SK-N-SH (cell line): ENCODE measurements around the gene SUSD3.

Source experiments
- CHD2 ChIP-seq: fragments of 150-350 bp; IDR thresholded peaks from 2 replicates; pipeline ENCODE4 v1.6.1; 2018; ENCODE audit warnings: low read length; ENCODE audit not compliant: partially characterized antibody
- EZH2phosphoT487 ChIP-seq: fragments of 200-600 bp; sonication (generic); IDR thresholded peaks from 2 replicates; pipeline ENCODE4 v1.6.1; 2017; ENCODE audit warnings: low read depth, mixed run types, mild to moderate bottlenecking, antibody characterized with exemption, moderate library complexity, borderline replicate concordance
- FOXJ3 ChIP-seq: sonication (generic); formaldehyde crosslinking; IDR thresholded peaks from 2 replicates; pipeline ENCODE4 v1.5.1; 2020; ENCODE audit warnings: mild to moderate bottlenecking, missing genetic modification reagents
- GABPA ChIP-seq: IDR thresholded peaks from 2 replicates; pipeline ENCODE4 v1.4.0; 2012; ENCODE audit warnings: low read depth, mild to moderate bottlenecking
- GATA2 ChIP-seq: sonication (generic); formaldehyde crosslinking; IDR thresholded peaks from 2 replicates; pipeline ENCODE4 v1.5.0; 2020; ENCODE audit warnings: mild to moderate bottlenecking, missing genetic modification reagents
- NFIC ChIP-seq: IDR thresholded peaks from 2 replicates; pipeline ENCODE4 v1.4.0; 2012; ENCODE audit warnings: borderline replicate concordance
- POLR2AphosphoS5 ChIP-seq: IDR thresholded peaks from 2 replicates; pipeline ENCODE4 v1.6.1; 2012; ENCODE audit warnings: low read depth, low read length
- TAF1 ChIP-seq: IDR thresholded peaks from 2 replicates; pipeline ENCODE4 v1.6.1; 2012; ENCODE audit warnings: low read depth, mild to moderate bottlenecking, low read length, moderate library complexity, borderline replicate concordance
- TF ChIP-seq, protein P1 (sequence below): fragments of 200-600 bp; sonication (generic); IDR thresholded peaks from 2 replicates; pipeline ENCODE4 v1.6.1; 2017; ENCODE audit warnings: antibody characterized with exemption, mild to moderate bottlenecking, moderate library complexity
- TF ChIP-seq, protein P2 (sequence below): fragments of 150-350 bp; IDR thresholded peaks from 2 replicates; pipeline ENCODE4 v1.6.1; 2017; ENCODE audit warnings: antibody characterized with exemption, low read length, low read depth, borderline replicate concordance
- TF ChIP-seq, protein P3 (sequence below): IDR thresholded peaks from 2 replicates; pipeline ENCODE4 v1.4.0; 2012; ENCODE audit warnings: low read depth, borderline replicate concordance
- TF ChIP-seq, protein P4 (sequence below): IDR thresholded peaks from 2 replicates; pipeline ENCODE4 v1.4.0; 2012; ENCODE audit warnings: low read depth, borderline replicate concordance
- TF ChIP-seq, protein P5 (sequence below): IDR thresholded peaks from 2 replicates; pipeline ENCODE4 v1.6.1; 2012; ENCODE audit warnings: mild to moderate bottlenecking, low read depth, low read length, moderate library complexity
- TF ChIP-seq, protein P6 (sequence below): IDR thresholded peaks from 2 replicates; pipeline ENCODE4; 2012

DNA sequence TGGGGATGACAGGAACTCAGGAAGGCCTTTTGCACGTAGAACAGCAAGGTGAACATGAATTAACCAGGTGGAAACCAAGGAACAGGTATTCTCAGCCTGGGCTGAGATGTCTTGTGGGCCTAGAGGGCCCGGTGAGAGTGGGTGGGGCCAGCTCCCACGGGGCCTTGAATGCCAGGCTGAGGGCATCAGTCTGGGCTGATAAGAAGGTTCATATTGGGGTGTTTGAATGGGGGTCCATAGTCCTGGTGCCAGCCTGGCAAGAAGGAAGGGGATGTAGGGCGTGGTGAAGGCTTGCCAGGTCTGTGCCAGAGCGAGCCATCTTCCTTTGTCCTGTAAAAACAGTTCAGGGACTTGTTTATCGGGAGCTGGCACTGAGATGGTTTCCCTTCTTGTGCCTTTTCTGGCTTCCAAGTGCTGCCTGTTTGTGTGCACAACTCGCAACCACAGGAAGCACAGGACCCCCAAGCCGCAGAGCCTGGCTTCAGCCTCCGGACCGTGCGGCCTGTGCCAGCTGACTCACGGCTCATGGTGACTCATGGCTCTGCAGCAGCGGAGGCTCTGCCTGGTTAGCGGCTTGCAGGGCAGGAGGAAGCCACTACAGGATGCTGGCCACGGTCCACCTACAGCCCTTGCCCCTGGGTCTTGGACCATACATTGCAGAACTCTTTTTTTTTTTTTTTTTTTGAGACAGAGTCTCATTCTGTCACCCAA lies 39.9 kb downstream of the SUSD3 start:
- TF ChIP-seq, protein P1, sequence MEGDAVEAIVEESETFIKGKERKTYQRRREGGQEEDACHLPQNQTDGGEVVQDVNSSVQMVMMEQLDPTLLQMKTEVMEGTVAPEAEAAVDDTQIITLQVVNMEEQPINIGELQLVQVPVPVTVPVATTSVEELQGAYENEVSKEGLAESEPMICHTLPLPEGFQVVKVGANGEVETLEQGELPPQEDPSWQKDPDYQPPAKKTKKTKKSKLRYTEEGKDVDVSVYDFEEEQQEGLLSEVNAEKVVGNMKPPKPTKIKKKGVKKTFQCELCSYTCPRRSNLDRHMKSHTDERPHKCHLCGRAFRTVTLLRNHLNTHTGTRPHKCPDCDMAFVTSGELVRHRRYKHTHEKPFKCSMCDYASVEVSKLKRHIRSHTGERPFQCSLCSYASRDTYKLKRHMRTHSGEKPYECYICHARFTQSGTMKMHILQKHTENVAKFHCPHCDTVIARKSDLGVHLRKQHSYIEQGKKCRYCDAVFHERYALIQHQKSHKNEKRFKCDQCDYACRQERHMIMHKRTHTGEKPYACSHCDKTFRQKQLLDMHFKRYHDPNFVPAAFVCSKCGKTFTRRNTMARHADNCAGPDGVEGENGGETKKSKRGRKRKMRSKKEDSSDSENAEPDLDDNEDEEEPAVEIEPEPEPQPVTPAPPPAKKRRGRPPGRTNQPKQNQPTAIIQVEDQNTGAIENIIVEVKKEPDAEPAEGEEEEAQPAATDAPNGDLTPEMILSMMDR = no peak
- TF ChIP-seq POLR2AphosphoS5 (peak; percentile 70; the same call in 1 of the 2 replicates), GATA2 (CRISPR knock-in tag) (no peak), NFIC (peak; percentile 98), EZH2phosphoT487 (no peak), TAF1 (peak; percentile 31; the same call in 1 of the 2 replicates), FOXJ3 (CRISPR knock-in tag) (no peak), GABPA (no peak), CHD2 (no peak)
- TF ChIP-seq, protein P2, sequence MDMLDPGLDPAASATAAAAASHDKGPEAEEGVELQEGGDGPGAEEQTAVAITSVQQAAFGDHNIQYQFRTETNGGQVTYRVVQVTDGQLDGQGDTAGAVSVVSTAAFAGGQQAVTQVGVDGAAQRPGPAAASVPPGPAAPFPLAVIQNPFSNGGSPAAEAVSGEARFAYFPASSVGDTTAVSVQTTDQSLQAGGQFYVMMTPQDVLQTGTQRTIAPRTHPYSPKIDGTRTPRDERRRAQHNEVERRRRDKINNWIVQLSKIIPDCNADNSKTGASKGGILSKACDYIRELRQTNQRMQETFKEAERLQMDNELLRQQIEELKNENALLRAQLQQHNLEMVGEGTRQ = no peak
- TF ChIP-seq, protein P3, sequence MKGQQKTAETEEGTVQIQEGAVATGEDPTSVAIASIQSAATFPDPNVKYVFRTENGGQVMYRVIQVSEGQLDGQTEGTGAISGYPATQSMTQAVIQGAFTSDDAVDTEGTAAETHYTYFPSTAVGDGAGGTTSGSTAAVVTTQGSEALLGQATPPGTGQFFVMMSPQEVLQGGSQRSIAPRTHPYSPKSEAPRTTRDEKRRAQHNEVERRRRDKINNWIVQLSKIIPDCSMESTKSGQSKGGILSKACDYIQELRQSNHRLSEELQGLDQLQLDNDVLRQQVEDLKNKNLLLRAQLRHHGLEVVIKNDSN = peak; percentile 66
- TF ChIP-seq, protein P4, sequence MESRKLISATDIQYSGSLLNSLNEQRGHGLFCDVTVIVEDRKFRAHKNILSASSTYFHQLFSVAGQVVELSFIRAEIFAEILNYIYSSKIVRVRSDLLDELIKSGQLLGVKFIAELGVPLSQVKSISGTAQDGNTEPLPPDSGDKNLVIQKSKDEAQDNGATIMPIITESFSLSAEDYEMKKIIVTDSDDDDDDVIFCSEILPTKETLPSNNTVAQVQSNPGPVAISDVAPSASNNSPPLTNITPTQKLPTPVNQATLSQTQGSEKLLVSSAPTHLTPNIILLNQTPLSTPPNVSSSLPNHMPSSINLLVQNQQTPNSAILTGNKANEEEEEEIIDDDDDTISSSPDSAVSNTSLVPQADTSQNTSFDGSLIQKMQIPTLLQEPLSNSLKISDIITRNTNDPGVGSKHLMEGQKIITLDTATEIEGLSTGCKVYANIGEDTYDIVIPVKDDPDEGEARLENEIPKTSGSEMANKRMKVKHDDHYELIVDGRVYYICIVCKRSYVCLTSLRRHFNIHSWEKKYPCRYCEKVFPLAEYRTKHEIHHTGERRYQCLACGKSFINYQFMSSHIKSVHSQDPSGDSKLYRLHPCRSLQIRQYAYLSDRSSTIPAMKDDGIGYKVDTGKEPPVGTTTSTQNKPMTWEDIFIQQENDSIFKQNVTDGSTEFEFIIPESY = peak; percentile 73; the same call in 1 of the 2 replicates
- TF ChIP-seq, protein P5, sequence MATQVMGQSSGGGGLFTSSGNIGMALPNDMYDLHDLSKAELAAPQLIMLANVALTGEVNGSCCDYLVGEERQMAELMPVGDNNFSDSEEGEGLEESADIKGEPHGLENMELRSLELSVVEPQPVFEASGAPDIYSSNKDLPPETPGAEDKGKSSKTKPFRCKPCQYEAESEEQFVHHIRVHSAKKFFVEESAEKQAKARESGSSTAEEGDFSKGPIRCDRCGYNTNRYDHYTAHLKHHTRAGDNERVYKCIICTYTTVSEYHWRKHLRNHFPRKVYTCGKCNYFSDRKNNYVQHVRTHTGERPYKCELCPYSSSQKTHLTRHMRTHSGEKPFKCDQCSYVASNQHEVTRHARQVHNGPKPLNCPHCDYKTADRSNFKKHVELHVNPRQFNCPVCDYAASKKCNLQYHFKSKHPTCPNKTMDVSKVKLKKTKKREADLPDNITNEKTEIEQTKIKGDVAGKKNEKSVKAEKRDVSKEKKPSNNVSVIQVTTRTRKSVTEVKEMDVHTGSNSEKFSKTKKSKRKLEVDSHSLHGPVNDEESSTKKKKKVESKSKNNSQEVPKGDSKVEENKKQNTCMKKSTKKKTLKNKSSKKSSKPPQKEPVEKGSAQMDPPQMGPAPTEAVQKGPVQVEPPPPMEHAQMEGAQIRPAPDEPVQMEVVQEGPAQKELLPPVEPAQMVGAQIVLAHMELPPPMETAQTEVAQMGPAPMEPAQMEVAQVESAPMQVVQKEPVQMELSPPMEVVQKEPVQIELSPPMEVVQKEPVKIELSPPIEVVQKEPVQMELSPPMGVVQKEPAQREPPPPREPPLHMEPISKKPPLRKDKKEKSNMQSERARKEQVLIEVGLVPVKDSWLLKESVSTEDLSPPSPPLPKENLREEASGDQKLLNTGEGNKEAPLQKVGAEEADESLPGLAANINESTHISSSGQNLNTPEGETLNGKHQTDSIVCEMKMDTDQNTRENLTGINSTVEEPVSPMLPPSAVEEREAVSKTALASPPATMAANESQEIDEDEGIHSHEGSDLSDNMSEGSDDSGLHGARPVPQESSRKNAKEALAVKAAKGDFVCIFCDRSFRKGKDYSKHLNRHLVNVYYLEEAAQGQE = peak; percentile 25; the same call in 1 of the 2 replicates
- TF ChIP-seq, protein P6, sequence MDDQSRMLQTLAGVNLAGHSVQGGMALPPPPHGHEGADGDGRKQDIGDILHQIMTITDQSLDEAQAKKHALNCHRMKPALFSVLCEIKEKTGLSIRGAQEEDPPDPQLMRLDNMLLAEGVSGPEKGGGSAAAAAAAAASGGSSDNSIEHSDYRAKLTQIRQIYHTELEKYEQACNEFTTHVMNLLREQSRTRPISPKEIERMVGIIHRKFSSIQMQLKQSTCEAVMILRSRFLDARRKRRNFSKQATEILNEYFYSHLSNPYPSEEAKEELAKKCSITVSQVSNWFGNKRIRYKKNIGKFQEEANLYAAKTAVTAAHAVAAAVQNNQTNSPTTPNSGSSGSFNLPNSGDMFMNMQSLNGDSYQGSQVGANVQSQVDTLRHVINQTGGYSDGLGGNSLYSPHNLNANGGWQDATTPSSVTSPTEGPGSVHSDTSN = peak; percentile 68
